Stimulated activated CD4-positive, alpha-beta T cell treated with anti-CD3 and anti-CD28 coated beads, Interleukin-15, amount 100 ng/mL, for 24 hours (primary cell): ENCODE results near the gene CHM.

Source experiments
- DNase-seq: peaks from one replicate; pipeline ENCODE4 v3.0.0-alpha.2; 2020

The CHM gene

DNA sequence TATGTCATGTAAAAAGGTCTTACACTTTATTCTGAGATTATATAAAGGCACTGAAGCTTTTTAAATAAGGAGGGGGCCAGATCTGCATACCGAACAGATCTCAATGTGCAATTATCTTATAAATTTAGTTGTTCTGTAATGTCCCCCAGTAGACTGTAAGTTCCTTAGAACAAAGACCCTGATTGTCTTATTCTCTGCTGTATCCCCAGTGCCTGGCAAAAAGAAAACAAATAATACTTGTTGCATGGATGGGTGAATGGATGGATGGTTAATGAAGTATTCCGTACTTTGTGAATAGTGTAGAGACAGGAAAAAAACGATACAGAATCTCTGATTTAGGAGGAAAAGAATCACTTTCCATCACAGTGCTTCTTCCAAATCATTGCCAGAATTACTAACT lies 141.5 kb downstream of the CHM start:
- no peak for DNase-seq

DNA sequence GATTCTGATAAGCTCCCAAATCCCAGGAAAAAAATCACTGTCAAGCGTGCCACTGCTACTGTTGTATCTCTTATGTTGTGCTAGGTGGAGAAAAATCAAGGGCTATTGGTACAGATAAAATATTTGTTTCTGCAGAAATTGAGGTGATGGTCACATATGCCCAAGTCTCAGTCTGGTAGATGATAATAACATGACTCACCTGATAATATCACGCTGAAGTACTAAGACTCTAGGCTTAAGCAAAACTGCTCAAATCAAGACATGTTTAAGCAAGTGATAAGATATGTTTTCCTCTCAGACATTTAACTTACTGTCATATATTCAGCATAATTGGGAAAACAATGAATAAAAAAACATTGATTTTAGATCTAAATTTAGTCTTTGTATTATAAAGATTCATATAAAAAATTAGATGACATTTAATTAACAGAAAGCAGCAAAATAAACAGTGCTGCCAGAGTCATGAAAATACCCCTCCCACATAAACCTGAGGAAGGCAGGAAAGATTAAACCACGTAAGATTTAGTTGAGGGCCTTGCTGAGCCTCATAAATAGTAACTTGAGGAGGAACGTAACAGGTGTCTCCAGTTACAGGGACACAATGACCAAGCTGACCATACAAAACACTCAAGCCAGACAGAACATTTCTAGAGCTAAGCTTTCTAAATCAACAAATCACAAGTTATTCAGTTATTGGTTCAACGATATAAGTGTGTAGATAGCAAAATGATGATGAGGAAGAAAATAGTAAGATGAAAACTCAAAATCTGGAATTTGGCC lies 143.5 kb downstream of the CHM start:
- no peak for DNase-seq

DNA sequence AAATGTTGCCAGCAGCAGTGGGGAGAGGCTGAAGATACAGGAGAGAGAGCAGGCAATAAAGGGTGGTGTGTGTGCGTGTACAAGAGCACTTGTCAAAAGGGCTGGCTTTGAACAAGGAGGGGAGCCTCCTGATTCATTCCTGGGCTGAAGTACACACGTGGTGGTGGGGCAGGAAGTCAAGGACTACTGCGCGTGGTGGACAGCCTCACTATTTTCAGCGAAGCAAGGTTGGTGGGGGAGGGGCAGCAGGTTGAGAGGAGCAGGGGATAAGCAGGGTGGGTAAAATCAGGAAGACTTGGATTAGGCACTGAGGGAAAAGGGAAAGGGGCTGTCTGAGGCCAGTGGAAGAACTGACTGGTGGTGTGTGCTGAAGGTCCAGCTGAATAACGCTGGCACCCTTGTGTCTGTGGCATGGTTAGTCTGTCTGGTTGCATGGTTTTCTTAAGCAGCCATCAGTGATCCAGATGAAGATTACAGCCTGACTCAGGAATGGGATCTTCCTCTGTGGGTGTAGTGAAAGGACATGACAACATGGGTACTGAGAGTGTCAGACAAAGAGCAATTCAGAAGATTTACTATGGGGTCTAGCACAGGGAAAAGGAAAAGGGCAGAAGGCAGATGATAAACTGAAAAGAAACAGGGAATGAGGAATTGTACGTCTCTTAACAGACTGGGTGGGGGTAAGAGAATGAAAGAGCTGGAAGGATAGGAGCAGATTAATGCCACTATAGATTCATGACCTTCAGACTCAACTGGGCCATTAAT lies 149.8 kb downstream of the CHM start:
- DNase-seq: no peak

DNA sequence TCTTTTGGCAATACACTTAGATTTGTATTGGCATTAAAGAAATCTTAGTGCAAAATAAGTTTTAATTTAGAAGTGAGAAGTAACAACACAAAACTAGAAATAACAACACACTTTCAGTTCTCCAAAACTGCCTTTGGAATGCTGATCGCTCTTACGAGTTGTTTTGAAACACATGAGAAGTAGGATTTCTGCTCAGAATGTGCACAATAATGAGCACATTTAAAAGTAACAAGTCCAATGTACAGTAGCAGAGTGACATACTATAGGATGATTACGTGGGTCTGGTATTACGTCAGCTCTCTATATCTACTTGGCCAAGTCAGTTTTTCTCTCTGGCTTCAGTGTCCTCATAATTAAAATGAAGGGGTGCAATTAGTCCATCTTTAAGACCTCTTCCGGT lies 164.8 kb downstream of the CHM start:
- no peak for DNase-seq

DNA sequence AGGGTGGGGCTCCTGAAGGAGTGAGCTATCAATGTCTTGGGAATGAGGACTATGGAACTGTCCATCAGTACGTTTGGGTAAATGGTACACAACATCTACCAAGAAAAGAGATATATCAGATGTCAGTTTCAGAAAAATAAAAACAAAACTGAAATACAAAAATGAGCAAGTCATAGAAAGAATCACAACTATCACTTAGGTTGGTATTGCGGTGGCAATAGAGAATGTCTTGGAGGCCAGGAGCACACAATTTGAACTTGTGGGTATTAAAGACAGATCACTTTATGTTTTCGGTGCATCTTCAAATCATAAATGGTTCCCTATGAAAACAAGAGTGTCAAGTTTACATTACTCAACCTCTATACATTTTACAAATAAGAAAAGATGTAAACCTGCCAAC lies 176.8 kb downstream of the CHM start:
- no peak for DNase-seq

DNA sequence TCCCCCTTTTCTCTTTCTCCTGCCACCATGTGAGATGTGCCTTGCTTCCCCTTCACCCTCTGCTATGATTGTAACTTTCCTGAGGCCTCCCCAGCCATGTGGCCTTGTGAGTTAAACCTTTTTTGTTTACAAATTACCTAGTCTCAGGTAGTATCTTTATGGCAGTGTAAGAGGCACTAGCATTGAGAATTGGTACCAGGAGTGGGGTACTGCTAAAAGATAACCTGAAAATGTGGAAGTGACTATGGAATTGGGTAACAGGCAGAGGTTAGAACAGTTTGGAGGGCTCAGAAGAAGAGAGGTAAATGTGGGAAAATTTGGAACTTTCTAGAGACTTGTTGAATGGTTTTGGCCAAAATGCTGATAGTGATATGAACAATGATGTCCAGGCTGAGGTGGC lies 182.0 kb downstream of the CHM start:
- DNase-seq: no peak

DNA sequence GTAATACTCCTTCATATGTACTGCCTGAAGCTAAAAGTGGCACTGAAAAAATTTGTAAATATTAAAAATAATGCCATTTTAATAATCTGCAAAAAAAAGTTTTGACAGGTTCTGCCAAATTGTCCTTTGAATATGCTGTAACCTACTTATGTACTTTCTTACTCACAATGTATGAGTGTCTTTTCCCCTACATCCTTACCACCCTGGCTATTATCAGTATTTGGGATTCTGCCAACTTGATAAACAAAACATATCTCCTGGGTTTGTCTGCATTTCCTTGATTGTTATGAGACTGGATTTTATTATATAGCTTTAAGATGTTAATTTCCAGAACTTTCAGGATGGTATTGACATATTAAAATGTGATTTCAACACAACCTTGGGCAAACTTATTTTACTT lies 187.9 kb downstream of the CHM start:
- DNase-seq: no peak

DNA sequence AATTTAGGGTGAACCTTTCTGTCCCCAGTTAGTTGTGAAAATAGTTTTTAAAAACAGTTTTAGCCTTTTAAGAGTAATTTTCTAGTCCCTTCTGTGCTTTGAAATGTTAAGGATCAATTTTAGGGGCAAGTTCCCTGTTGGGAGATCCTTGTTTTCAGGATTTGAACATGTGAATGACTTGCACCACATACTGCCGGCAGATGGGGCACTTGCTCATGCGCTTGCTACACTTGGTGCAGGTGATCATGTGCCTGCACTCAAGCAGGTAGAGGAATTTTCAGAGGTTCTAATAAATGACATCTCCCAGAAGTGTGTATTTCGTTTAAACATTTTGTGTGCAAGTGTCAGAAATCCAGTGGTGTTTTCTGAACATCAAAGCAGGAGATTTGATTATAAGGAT lies 195.9 kb downstream of the CHM start:
- peak; percentile 2 for DNase-seq

DNA sequence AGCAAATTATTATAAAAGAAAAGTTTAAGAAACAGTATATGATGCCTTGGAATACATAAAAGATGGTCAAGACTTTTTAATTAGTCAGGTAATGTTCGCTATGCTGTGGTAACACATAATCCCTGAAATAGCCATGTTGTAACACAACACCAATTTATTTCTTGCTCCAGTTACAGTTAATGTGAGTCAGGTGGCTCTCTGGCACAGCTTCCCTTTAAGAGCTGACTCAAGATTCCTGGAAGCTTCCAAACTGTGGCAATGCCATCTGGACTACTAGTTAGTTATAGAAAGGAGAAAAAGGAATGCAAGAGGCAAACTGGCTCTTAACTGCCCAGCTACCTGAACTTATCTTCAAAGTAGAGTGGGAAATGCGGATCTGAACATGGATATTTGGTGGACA lies 210.5 kb downstream of the CHM start:
- DNase-seq: no peak

DNA sequence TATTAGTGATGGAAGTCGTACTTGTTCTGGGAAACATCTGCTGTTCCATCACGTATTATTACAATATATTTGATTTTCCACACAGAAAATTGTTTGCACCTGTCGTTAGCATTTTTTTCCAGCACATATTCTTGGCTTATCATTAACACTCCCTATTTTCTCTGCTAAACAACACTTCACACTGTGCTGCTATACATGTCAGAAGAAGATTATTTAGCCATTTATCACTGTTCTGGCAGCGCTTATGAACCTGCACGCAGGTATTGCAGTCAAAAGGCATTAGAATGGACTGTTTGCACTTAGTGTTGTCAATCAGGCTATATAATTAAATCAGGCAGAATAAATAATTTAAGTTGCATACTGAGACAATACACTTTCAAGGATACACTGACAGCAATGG lies 218.6 kb downstream of the CHM start:
- DNase-seq: no peak

DNA sequence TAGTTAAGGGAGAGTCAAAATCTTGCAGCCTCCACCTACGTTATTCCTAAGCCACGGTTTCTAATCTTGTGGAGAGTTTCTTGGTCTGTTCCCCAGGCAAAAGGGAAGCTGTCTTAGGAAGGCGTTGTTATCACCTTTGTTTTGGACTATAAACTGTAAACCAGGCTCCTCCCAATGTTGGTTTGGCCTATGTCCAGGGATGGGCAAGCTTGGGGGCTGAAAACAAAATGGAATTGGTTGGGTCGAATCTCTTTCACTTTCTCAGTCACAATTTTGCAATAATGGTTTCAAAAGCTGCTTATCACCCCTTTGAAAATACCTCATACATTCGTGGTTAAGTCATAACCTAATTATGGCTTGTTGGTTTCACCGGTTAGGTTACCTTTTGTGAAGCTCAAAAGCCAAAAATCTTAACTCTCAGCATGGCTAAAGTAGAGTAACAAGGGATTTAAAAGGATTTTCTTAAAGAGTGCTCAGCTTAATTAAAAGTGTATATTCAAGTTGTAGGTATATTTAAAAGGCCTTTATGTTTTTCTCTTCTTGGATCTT lies 232.1 kb downstream of the CHM start:
- no peak for DNase-seq
